ENCODE results near the gene ZNRD2.

ZNRD2 gene

GRCh38 chr11:65611028-65611757 lies 40.9 kb downstream of the ZNRD2 start:
- H3K27ac Mint-ChIP-seq: peak overlapping the region; percentile 55
- H3K4me3 Mint-ChIP-seq: peak overlapping the region; percentile 39
- peaks cover 44% of the 10 kb centered on the region for H3K4me1 Mint-ChIP-seq (ENCODE audit: low read depth)
- H3K36me3 Mint-ChIP-seq (ENCODE audit: low read depth): peaks cover 31% of the 10 kb centered on the region
- H3K27me3 Mint-ChIP-seq: no peaks in the 10 kb centered on the region
- H3K9me3 Mint-ChIP-seq: no peaks in the 10 kb centered on the region

- Mint-ChIP-seq H3K4me1 (ENCODE audit: low read depth) (peaks cover 52% of the 10 kb centered on the region), H3K27me3 (no peaks in the 10 kb centered on the region), H3K36me3 (ENCODE audit: low read depth) (peaks cover 31% of the 10 kb centered on the region), H3K4me3 (peak overlapping the region; percentile 95), H3K27ac (peak overlapping the region; percentile 90), H3K9me3 (no peaks in the 10 kb centered on the region)
These were observed 41.7 kb downstream of the ZNRD2 start for GRCh38 chr11:65611758-65612603.

- Mint-ChIP-seq H3K9me3 (no peaks in the 10 kb centered on the region), H3K36me3 (ENCODE audit: low read depth) (peaks cover 37% of the 10 kb centered on the region), H3K4me3 (peak overlapping the region; percentile 95), H3K27me3 (no peaks in the 10 kb centered on the region), H3K27ac (peak overlapping the region; percentile 90), H3K4me1 (ENCODE audit: low read depth) (peaks cover 59% of the 10 kb centered on the region)
These were observed 42.4 kb downstream of the ZNRD2 start for GRCh38 chr11:65612691-65613090.

- peak overlapping the region; percentile 87 for H3K27ac Mint-ChIP-seq
- no peaks in the 10 kb centered on the region for H3K27me3 Mint-ChIP-seq
- no peaks in the 10 kb centered on the region for H3K9me3 Mint-ChIP-seq
- H3K4me1 Mint-ChIP-seq (ENCODE audit: low read depth): peaks cover 62% of the 10 kb centered on the region
- peaks cover 39% of the 10 kb centered on the region for H3K36me3 Mint-ChIP-seq (ENCODE audit: low read depth)
- H3K4me3 Mint-ChIP-seq: peak overlapping the region; percentile 95
These were observed 43.0 kb downstream of the ZNRD2 start for GRCh38 chr11:65613091-65613928.

GRCh38 chr11:65615229-65615949 lies 45.1 kb downstream of the ZNRD2 start, which contains the start of gene PCNX3:
Gene PCNX3, plus strand, starts transcription at chr11:65615776. Its CDS starts 536 bp downstream, at chr11:65616312.
- Mint-ChIP-seq H3K9me3 (no peaks in the 10 kb centered on the region), H3K27me3 (no peaks in the 10 kb centered on the region), H3K4me1 (ENCODE audit: low read depth) (peaks cover 49% of the 10 kb centered on the region), H3K36me3 (ENCODE audit: low read depth) (peaks cover 41% of the 10 kb centered on the region), H3K4me3 (peak within 1 kb of the TSS; percentile 97), H3K27ac (peak within 1 kb of the TSS; percentile 96)

- Mint-ChIP-seq H3K27me3 (no peaks in the 10 kb centered on the region), H3K4me3 (peak overlapping the region; percentile 97), H3K36me3 (ENCODE audit: low read depth) (peaks cover 38% of the 10 kb centered on the region), H3K27ac (peak overlapping the region; percentile 96), H3K9me3 (no peaks in the 10 kb centered on the region), H3K4me1 (ENCODE audit: low read depth) (peaks cover 44% of the 10 kb centered on the region)
These were observed 45.8 kb downstream of the ZNRD2 start for GRCh38 chr11:65615950-65616574.

GRCh38 chr11:65616575-65617001 lies 46.3 kb downstream of the ZNRD2 start:
- H3K27me3 Mint-ChIP-seq: no peaks in the 10 kb centered on the region
- H3K4me3 Mint-ChIP-seq: peak overlapping the region; percentile 97
- no peaks in the 10 kb centered on the region for H3K9me3 Mint-ChIP-seq
- H3K4me1 Mint-ChIP-seq (ENCODE audit: low read depth): peaks cover 40% of the 10 kb centered on the region
- peak overlapping the region; percentile 96 for H3K27ac Mint-ChIP-seq
- H3K36me3 Mint-ChIP-seq (ENCODE audit: low read depth): peaks cover 42% of the 10 kb centered on the region

- no peaks in the 10 kb centered on the region for H3K9me3 Mint-ChIP-seq
- peaks cover 35% of the 10 kb centered on the region for H3K4me1 Mint-ChIP-seq (ENCODE audit: low read depth)
These were observed 47.0 kb downstream of the ZNRD2 start for GRCh38 chr11:65617136-65617850.

GRCh38 chr11:65617990-65618751 lies 47.9 kb downstream of the ZNRD2 start:
- H3K9me3 Mint-ChIP-seq: no peaks in the 10 kb centered on the region
- no peaks in the 10 kb centered on the region for H3K27me3 Mint-ChIP-seq
- H3K27ac Mint-ChIP-seq: no peak overlapping the region
- H3K4me1 Mint-ChIP-seq (ENCODE audit: low read depth): peaks cover 26% of the 10 kb centered on the region
- H3K36me3 Mint-ChIP-seq (ENCODE audit: low read depth): peaks cover 47% of the 10 kb centered on the region
- H3K4me3 Mint-ChIP-seq: peak overlapping the region; percentile 97

More at GRCh38 chr11:65617136-65617850, 47.0 kb downstream of the ZNRD2 start:
- Mint-ChIP-seq H3K4me3 (peak overlapping the region; percentile 97), H3K36me3 (ENCODE audit: low read depth) (peaks cover 42% of the 10 kb centered on the region), H3K27me3 (no peaks in the 10 kb centered on the region), H3K27ac (peak overlapping the region; percentile 96)

- H3K9me3 Mint-ChIP-seq: no peaks in the 10 kb centered on the region
- peaks cover 47% of the 10 kb centered on the region for H3K36me3 Mint-ChIP-seq (ENCODE audit: low read depth)
- H3K27ac Mint-ChIP-seq: no peak overlapping the region
- H3K4me1 Mint-ChIP-seq (ENCODE audit: low read depth): peaks cover 24% of the 10 kb centered on the region
- H3K27me3 Mint-ChIP-seq: no peaks in the 10 kb centered on the region
- H3K4me3 Mint-ChIP-seq: no peak overlapping the region
These were observed 48.5 kb downstream of the ZNRD2 start for GRCh38 chr11:65618763-65619162.

GRCh38 chr11:65619281-65619928 lies 49.1 kb downstream of the ZNRD2 start:
- H3K4me3 Mint-ChIP-seq: no peak overlapping the region
- H3K36me3 Mint-ChIP-seq (ENCODE audit: low read depth): peaks cover 50% of the 10 kb centered on the region
- H3K27ac Mint-ChIP-seq: no peak overlapping the region

GRCh38 chr11:65620666-65621065 lies 50.4 kb downstream of the ZNRD2 start:
- H3K9me3 Mint-ChIP-seq: no peaks in the 10 kb centered on the region
- peaks cover 23% of the 10 kb centered on the region for H3K4me1 Mint-ChIP-seq (ENCODE audit: low read depth)
- peaks cover 52% of the 10 kb centered on the region for H3K36me3 Mint-ChIP-seq (ENCODE audit: low read depth)
- no peaks in the 10 kb centered on the region for H3K27me3 Mint-ChIP-seq
- no peak overlapping the region for H3K27ac Mint-ChIP-seq
- no peak overlapping the region for H3K4me3 Mint-ChIP-seq

More at GRCh38 chr11:65619281-65619928, 49.1 kb downstream of the ZNRD2 start:
- Mint-ChIP-seq H3K27me3 (no peaks in the 10 kb centered on the region), H3K9me3 (no peaks in the 10 kb centered on the region), H3K4me1 (ENCODE audit: low read depth) (peaks cover 27% of the 10 kb centered on the region)
